ENCODE data around the gene CD46.

DNA sequence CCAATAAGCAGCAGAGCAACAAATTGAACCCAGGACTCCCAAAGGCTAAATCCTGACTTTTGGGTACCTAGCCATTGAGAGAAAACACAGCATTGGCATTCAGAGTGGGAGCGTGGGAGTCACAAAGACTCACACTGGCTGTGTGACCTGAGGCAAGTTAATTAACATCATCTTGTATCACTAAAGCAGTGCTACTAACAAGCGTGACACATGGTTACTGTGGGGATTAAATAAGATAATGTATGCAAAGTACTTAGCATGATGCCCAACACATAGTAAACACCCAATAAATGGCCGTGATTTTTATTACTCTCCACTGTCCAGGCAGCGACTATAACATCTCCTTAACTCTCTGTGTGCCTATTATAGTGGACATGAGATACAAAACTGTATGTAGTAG is 85.8 kb downstream of the CD46 start:
- TF ChIP-seq, protein P1, sequence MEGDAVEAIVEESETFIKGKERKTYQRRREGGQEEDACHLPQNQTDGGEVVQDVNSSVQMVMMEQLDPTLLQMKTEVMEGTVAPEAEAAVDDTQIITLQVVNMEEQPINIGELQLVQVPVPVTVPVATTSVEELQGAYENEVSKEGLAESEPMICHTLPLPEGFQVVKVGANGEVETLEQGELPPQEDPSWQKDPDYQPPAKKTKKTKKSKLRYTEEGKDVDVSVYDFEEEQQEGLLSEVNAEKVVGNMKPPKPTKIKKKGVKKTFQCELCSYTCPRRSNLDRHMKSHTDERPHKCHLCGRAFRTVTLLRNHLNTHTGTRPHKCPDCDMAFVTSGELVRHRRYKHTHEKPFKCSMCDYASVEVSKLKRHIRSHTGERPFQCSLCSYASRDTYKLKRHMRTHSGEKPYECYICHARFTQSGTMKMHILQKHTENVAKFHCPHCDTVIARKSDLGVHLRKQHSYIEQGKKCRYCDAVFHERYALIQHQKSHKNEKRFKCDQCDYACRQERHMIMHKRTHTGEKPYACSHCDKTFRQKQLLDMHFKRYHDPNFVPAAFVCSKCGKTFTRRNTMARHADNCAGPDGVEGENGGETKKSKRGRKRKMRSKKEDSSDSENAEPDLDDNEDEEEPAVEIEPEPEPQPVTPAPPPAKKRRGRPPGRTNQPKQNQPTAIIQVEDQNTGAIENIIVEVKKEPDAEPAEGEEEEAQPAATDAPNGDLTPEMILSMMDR (IDR thresholded peaks at IDR 0.05 in 2 of 3, conservative IDR thresholded peaks at IDR 0.05 in 1 of 3; ENCODE audit: borderline replicate concordance in 1 of 3, insufficient read depth in 1 of 3, low read depth in 2 of 3, low read length in 2 of 3) = no peak
- no peak for TF ChIP-seq JUND (IDR thresholded peaks at IDR 0.05)
- no peak for TF ChIP-seq POLR2A (IDR thresholded peaks at IDR 0.05; ENCODE audit: borderline replicate concordance, extremely low read depth, insufficient read depth, insufficient read length)
- TF ChIP-seq, protein P2, sequence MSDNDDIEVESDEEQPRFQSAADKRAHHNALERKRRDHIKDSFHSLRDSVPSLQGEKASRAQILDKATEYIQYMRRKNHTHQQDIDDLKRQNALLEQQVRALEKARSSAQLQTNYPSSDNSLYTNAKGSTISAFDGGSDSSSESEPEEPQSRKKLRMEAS (IDR thresholded peaks at IDR 0.05) = no peak
- no peak for TF ChIP-seq EGR1 (IDR thresholded peaks at IDR 0.05; ENCODE audit: low read depth)
- TF ChIP-seq EZH2phosphoT487 (IDR thresholded peaks at IDR 0.05; ENCODE audit: borderline replicate concordance) = no peak

All from HCT116 (cell line).